ENCODE measurements around the gene CSTF2T. TPM values are rescaled to one million over a fixed set of nuclear protein-coding genes. Genes with fewer than 3 reads are reported as not detected.

CSTF2T gene
- total and polyA plus RNA-seq, 2 donors (not counting 1 experiment from before 2014, with no cell fraction given): 4.5 to 36.4 TPM

- DNase-seq: no peak
- intact Hi-C loops (cut with micrococcal nuclease): no loop called here
Measured at GRCh38 chr10:51747216-51747615, 47.8 kb upstream of the CSTF2T start.

DNA sequence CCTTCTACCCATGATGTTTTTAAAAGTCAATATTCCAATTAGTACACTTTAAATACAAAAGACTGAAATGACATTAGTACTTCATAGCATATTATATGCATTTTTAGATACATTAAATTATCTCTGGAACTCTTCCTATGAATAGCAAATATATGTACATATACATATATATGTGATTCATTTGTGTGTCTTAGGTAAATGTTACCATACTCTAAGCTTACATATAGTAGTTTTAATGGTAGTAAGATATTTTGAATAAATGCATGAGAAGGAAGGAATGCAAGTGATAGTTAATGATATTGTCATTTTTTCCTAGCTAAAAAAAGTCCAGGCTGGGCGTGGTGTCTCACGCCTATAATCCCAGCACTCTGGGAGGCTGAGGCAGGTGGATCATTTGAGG lies 46.0 kb upstream of the CSTF2T start:
- H3K4me2 ChIP-seq (replicated peaks; ENCODE audit: low read depth, low read length, poor library complexity, severe bottlenecking): no peak overlapping the region
- intact Hi-C loops (cut with micrococcal nuclease): no loop called here
- H3K4me3 ChIP-seq (ENCODE audit: control extremely low read depth in 1 of 5, extremely low read depth in 1 of 5, insufficient read depth in 1 of 5, low read depth in 2 of 5, low read length in 4 of 5): no peak overlapping the region
- Mint-ChIP-seq H3K4me1 (peaks cover 11% of the 10 kb centered on the region), H3K27me3 (peaks cover 2% of the 10 kb centered on the region), H3K4me3 (no peak overlapping the region), H3K9me3 (ENCODE audit: insufficient read depth) (no peaks in the 10 kb centered on the region), H3K27ac (no peak overlapping the region)
- WGBS (ENCODE audit: insufficient coverage): 100% methylated on average over 2 of the region's 2 CpGs
- no peak for DNase-seq
- no peak for ATAC-seq (ENCODE audit: low read depth)
- no peaks in the 10 kb centered on the region for H3K9me3 ChIP-seq (ENCODE audit: control extremely low read depth in 1 of 3, control insufficient read depth in 2 of 3, insufficient read depth in 1 of 3, low read length in 2 of 3)
- no peaks in the 10 kb centered on the region for H3K36me3 ChIP-seq (replicated peaks in 1 of 2; ENCODE audit: control extremely low read depth in 1 of 2, control insufficient read depth in 1 of 2, extremely low read depth in 1 of 2, insufficient read depth in 2 of 2, low read length in 1 of 2)
- POLR2A ChIA-PET: no interaction called here
- H3K79me2 ChIP-seq (ENCODE audit: control insufficient read depth, insufficient read depth, low read length): no peaks in the 10 kb centered on the region
- H3K27me3 ChIP-seq (replicated peaks in 1 of 4; ENCODE audit: control extremely low read depth in 1 of 4, control insufficient read depth in 3 of 4, insufficient read depth in 4 of 4, low read length in 3 of 4): no peaks in the 10 kb centered on the region
- H4K20me1 ChIP-seq (ENCODE audit: control insufficient read depth, insufficient read depth, low read length, poor library complexity, severe bottlenecking): no peaks in the 10 kb centered on the region
- peaks cover 3 to 5% of the 10 kb centered on the region in 2 donors for H3K4me1 ChIP-seq (ENCODE audit: control insufficient read depth in 2 of 2, insufficient read depth in 2 of 2, low read length in 2 of 2)
- H2AFZ ChIP-seq (ENCODE audit: insufficient read depth, low read depth, low read length, poor library complexity, severe bottlenecking): no peak overlapping the region
- no peak for TF ChIP-seq CTCF (IDR thresholded peaks at IDR 0.05)
- TF ChIP-seq EZH2 (IDR thresholded peaks at IDR 0.05; ENCODE audit: borderline replicate concordance, insufficient read depth, low read depth, low read length, poor library complexity, severe bottlenecking): no peak
- H3K27ac ChIP-seq (ENCODE audit: low read length in 2 of 2): no peak overlapping the region
- no peak overlapping the region for H3K9ac ChIP-seq (ENCODE audit: low read length)
- CTCF ChIA-PET: no interaction called here

More at GRCh38 chr10:51747216-51747615, 47.8 kb upstream of the CSTF2T start:
- ATAC-seq (ENCODE audit: low read depth): no peak
- H3K27ac ChIP-seq (ENCODE audit: low read length in 2 of 2): no peak overlapping the region
- peaks cover 3 to 5% of the 10 kb centered on the region in 2 donors for H3K4me1 ChIP-seq (ENCODE audit: control insufficient read depth in 2 of 2, insufficient read depth in 2 of 2, low read length in 2 of 2)
- H3K4me3 ChIP-seq (ENCODE audit: control extremely low read depth in 1 of 5, extremely low read depth in 1 of 5, insufficient read depth in 1 of 5, low read depth in 2 of 5, low read length in 4 of 5): no peak overlapping the region
- no peak overlapping the region for H2AFZ ChIP-seq (ENCODE audit: insufficient read depth, low read depth, low read length, poor library complexity, severe bottlenecking)
- Mint-ChIP-seq H3K27ac (no peak overlapping the region), H3K27me3 (peaks cover 2% of the 10 kb centered on the region), H3K4me1 (peaks cover 11% of the 10 kb centered on the region), H3K9me3 (ENCODE audit: insufficient read depth) (no peaks in the 10 kb centered on the region), H3K4me3 (no peak overlapping the region)
- no peak overlapping the region for H3K4me2 ChIP-seq (replicated peaks; ENCODE audit: low read depth, low read length, poor library complexity, severe bottlenecking)
- no peaks in the 10 kb centered on the region for H3K79me2 ChIP-seq (ENCODE audit: control insufficient read depth, insufficient read depth, low read length)
- no peaks in the 10 kb centered on the region for H3K9me3 ChIP-seq (ENCODE audit: control extremely low read depth in 1 of 3, control insufficient read depth in 2 of 3, insufficient read depth in 1 of 3, low read length in 2 of 3)
- ChIA-PET CTCF (no interaction called here), POLR2A (no interaction called here)
- no CpG with 5 or more reads among the region's 1 CpG for WGBS (ENCODE audit: insufficient coverage)
- no peaks in the 10 kb centered on the region for H3K36me3 ChIP-seq (replicated peaks in 1 of 2; ENCODE audit: control extremely low read depth in 1 of 2, control insufficient read depth in 1 of 2, extremely low read depth in 1 of 2, insufficient read depth in 2 of 2, low read length in 1 of 2)
- no peaks in the 10 kb centered on the region for H4K20me1 ChIP-seq (ENCODE audit: control insufficient read depth, insufficient read depth, low read length, poor library complexity, severe bottlenecking)
- TF ChIP-seq EZH2 (IDR thresholded peaks at IDR 0.05; ENCODE audit: borderline replicate concordance, insufficient read depth, low read depth, low read length, poor library complexity, severe bottlenecking) (no peak), CTCF (IDR thresholded peaks at IDR 0.05) (no peak)
- H3K9ac ChIP-seq (ENCODE audit: low read length): no peak overlapping the region
- no peaks in the 10 kb centered on the region for H3K27me3 ChIP-seq (replicated peaks in 1 of 4; ENCODE audit: control extremely low read depth in 1 of 4, control insufficient read depth in 3 of 4, insufficient read depth in 4 of 4, low read length in 3 of 4)

Measured in B cell (primary cell).